Measurements from ENCODE around the gene APLP2.

GRCh38 chr11:130050257-130050656 lies 19.4 kb upstream of the APLP2 start:
- TF ChIP-seq, protein P1, sequence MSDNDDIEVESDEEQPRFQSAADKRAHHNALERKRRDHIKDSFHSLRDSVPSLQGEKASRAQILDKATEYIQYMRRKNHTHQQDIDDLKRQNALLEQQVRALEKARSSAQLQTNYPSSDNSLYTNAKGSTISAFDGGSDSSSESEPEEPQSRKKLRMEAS (IDR thresholded peaks at IDR 0.05), result no peak
- TF ChIP-seq RAD21 (IDR thresholded peaks at IDR 0.05) (no peak), SP1 (IDR thresholded peaks at IDR 0.05) (no peak), ATF3 (IDR thresholded peaks at IDR 0.05) (no peak), EGR1 (IDR thresholded peaks at IDR 0.05; ENCODE audit: low read depth in 2 of 2) (no peak)
- TF ChIP-seq, protein P2, sequence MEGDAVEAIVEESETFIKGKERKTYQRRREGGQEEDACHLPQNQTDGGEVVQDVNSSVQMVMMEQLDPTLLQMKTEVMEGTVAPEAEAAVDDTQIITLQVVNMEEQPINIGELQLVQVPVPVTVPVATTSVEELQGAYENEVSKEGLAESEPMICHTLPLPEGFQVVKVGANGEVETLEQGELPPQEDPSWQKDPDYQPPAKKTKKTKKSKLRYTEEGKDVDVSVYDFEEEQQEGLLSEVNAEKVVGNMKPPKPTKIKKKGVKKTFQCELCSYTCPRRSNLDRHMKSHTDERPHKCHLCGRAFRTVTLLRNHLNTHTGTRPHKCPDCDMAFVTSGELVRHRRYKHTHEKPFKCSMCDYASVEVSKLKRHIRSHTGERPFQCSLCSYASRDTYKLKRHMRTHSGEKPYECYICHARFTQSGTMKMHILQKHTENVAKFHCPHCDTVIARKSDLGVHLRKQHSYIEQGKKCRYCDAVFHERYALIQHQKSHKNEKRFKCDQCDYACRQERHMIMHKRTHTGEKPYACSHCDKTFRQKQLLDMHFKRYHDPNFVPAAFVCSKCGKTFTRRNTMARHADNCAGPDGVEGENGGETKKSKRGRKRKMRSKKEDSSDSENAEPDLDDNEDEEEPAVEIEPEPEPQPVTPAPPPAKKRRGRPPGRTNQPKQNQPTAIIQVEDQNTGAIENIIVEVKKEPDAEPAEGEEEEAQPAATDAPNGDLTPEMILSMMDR (IDR thresholded peaks at IDR 0.05; ENCODE audit: low read depth, low read length, missing input control), result no peak
